CD4-positive, alpha-beta T cell treated with Interleukin-17A for 1 hour (primary cell): ENCODE data around the gene HOXB3.
A peak's percentile ranks its signal among the peaks of the same experiment; 100 is the strongest.
"Not testable (repeated sequence)": the region's sequence is repeated elsewhere in the genome, so short reads cannot be mapped to it uniquely, and the experiment has no call there.

Experiments used
- DNase-seq: peaks from one replicate; pipeline ENCODE4 v3.0.0-alpha.2; 2020

HOXB3 gene

GRCh38 chr17:48515925-48516900 is 73.8 kb downstream of the HOXB3 start:
- no peak for DNase-seq

GRCh38 chr17:48514477-48514876 is 75.6 kb downstream of the HOXB3 start:
- no peak for DNase-seq

GRCh38 chr17:48513666-48514455 is 76.2 kb downstream of the HOXB3 start:
- DNase-seq, result no peak

- DNase-seq, result peak; percentile 51
Measured at GRCh38 chr17:48513097-48513496, 76.9 kb downstream of the HOXB3 start.

GRCh38 chr17:48510761-48511604 is 79.1 kb downstream of the HOXB3 start:
- DNase-seq, result peak; percentile 59

GRCh38 chr17:48510381-48510760 is 79.7 kb downstream of the HOXB3 start:
- DNase-seq, result no peak

- not testable (repeated sequence) for DNase-seq
Measured at GRCh38 chr17:48509708-48510107, 80.3 kb downstream of the HOXB3 start.

- DNase-seq, result no peak
Measured at GRCh38 chr17:48506246-48506645, 83.8 kb downstream of the HOXB3 start.

GRCh38 chr17:48505788-48506187 is 84.3 kb downstream of the HOXB3 start:
- DNase-seq, result peak; percentile 79

GRCh38 chr17:48504953-48505352 is 85.1 kb downstream of the HOXB3 start:
- no peak for DNase-seq

GRCh38 chr17:48503747-48504146 is 86.3 kb downstream of the HOXB3 start:
- DNase-seq, result no peak

GRCh38 chr17:48502901-48503300 is 87.1 kb downstream of the HOXB3 start:
- no peak for DNase-seq

- DNase-seq, result no peak
Measured at GRCh38 chr17:48502312-48502711, 87.7 kb downstream of the HOXB3 start.

GRCh38 chr17:48500435-48501426 is 89.3 kb downstream of the HOXB3 start:
- DNase-seq, result no peak

GRCh38 chr17:48499735-48500434 is 90.2 kb downstream of the HOXB3 start:
- DNase-seq, result no peak

GRCh38 chr17:48499248-48499647 is 90.8 kb downstream of the HOXB3 start:
- DNase-seq, result no peak
